K562 (cell line): ENCODE data around the gene RALGPS1. TPM values are rescaled to one million over a fixed set of nuclear protein-coding genes. Genes with fewer than 3 reads are reported as not detected.
A peak's percentile ranks its signal among the peaks of the same experiment; 100 is the strongest.

Experiments
- ATAC-seq: fragments of 200-7000 bp; cut with Tn5 transposase; 3 replicates; pipeline ENCODE4 v1.9.1; 2020; ENCODE audit warnings: moderate library complexity
- BruUV-seq: library from RNA; stranded (reverse); fragments of 400-500 nt; replicated peaks from 2 replicates; lab custom pipeline; 2021; lab: Mats Ljungman, UMichigan
- CTCF ChIA-PET: fragments of 300-600 bp; formaldehyde crosslinking; extraction: SDS; loops from one replicate; lab custom pipeline; 2021; ENCODE audit warnings: low intra/inter-chr PET ratio; lab: Yijun Ruan, JAX
- POLR2A ChIA-PET: fragments of 300-600, 350-650 bp; sonication (Branson Sonifier 250); formaldehyde crosslinking; extraction: SDS; loops from one replicate; lab custom pipeline; 2021; ENCODE audit warnings: antibody characterized with exemption, inconsistent platforms; lab: Yijun Ruan, JAX
- DNase-seq, 4 experiments: peaks; one replicate each; pipeline versions ENCODE4 v3.0.0 to v3.0.0-alpha.2; 2011 to 2018; ENCODE audit warnings: low spot score in 3 of 4, mixed read lengths in 3 of 4; ENCODE audit errors: extremely low read depth in 1 of 4
- FAIRE-seq: peaks from 2 replicates; lab custom pipeline; 2011; peaks lifted over from hg19 to GRCh38; lab: Jason Lieb, UNC
- H2AFZ ChIP-seq: 2 replicates; pipeline ENCODE4 v1.6.0; 2011; ENCODE audit warnings: low read depth, low read length, control low read depth, inconsistent platforms
- H3K27ac ChIP-seq: fragments of 200-600 bp; 3 replicates; pipeline ENCODE4 v1.8.0; 2011; ENCODE audit warnings: low read depth, mild to moderate bottlenecking, control low read depth, inconsistent platforms, low read length, moderate library complexity, mixed read lengths; ENCODE audit errors: extremely low read depth
- H3K27me3 ChIP-seq, 2 experiments: fragments of 300-600 bp in 1 of 2; 2 replicates in 1 of 2; 3 replicates in 1 of 2; pipeline versions ENCODE4 v1.6.0 to v1.8.0; 2011; ENCODE audit warnings: inconsistent platforms in 2 of 2, low read length in 2 of 2, mild to moderate bottlenecking in 1 of 2, mixed read lengths in 1 of 2, moderate library complexity in 1 of 2; ENCODE audit not compliant: control insufficient read depth in 2 of 2, insufficient read depth in 2 of 2
- H3K36me3 ChIP-seq: fragments of 300-600 bp; 3 replicates; pipeline ENCODE4 v1.8.0; 2011; ENCODE audit warnings: mild to moderate bottlenecking, low read length, inconsistent platforms; ENCODE audit not compliant: control insufficient read depth, insufficient read depth
- H3K4me1 ChIP-seq, 2 experiments: fragments of 200-600 bp in 1 of 2; replicated peaks in 1 of 2; 2 replicates in 1 of 2; 3 replicates in 1 of 2; pipeline versions ENCODE4 v1.5.1 to v1.8.0; 2011; ENCODE audit warnings: inconsistent platforms in 2 of 2, low read length in 2 of 2, mild to moderate bottlenecking in 1 of 2, mixed read lengths in 1 of 2, moderate library complexity in 1 of 2; ENCODE audit not compliant: control insufficient read depth in 2 of 2, insufficient read depth in 2 of 2
- H3K4me2 ChIP-seq: 2 replicates; pipeline ENCODE4 v1.6.1; 2011; ENCODE audit warnings: low read length, control low read depth, inconsistent platforms, mixed read lengths; ENCODE audit not compliant: insufficient read depth
- H3K4me3 ChIP-seq: fragments of 200-600 bp; sonication (generic), shearing (Covaris generic); 2 replicates; pipeline ENCODE4 v1.5.1; 2016; ENCODE audit warnings: control low read depth, inconsistent platforms
- H3K79me2 ChIP-seq: fragments of 200-600 bp; 3 replicates; pipeline ENCODE4 v1.8.0; 2011; ENCODE audit warnings: low read length, inconsistent platforms; ENCODE audit not compliant: control insufficient read depth, insufficient read depth
- H3K9ac ChIP-seq, 2 experiments: 2 replicates each; pipeline versions ENCODE4 v1.6.0 to v1.6.1; 2011; ENCODE audit warnings: low read depth in 2 of 2, low read length in 2 of 2, control low read depth in 1 of 2, inconsistent platforms in 1 of 2, mild to moderate bottlenecking in 1 of 2, mixed read lengths in 1 of 2; ENCODE audit not compliant: insufficient read depth in 1 of 2
- H3K9me1 ChIP-seq: one replicate; pipeline ENCODE4 v1.6.0; 2011; ENCODE audit warnings: inconsistent platforms, mild to moderate bottlenecking, low read length, moderate library complexity; ENCODE audit not compliant: control insufficient read depth, insufficient read depth
- H3K9me3 ChIP-seq: replicated peaks from 2 replicates; pipeline ENCODE4 v1.5.1; 2011; ENCODE audit warnings: low read depth, low read length, inconsistent platforms; ENCODE audit not compliant: control insufficient read depth, insufficient read depth
- H4K20me1 ChIP-seq: replicated peaks from 2 replicates; pipeline ENCODE4 v1.6.1; 2011; ENCODE audit warnings: low read length, inconsistent platforms, mixed read lengths; ENCODE audit not compliant: control insufficient read depth, insufficient read depth
- CEBPB ChIP-seq: fragments of 450-650 bp; IDR thresholded peaks from 2 replicates; pipeline ENCODE4 v1.6.1; 2016; ENCODE audit warnings: missing genetic modification characterization, missing compliant biosample characterization
- CEBPG ChIP-seq, 3 experiments: fragments of 200-800 bp in 1 of 3; sonication (Bioruptor generic) in 1 of 3; sonication (generic) in 1 of 3; formaldehyde crosslinking in 1 of 3; IDR thresholded peaks in 2 of 3; conservative IDR thresholded peaks in 1 of 3; 2 replicates each; pipeline versions ENCODE4 v1.6.1 to v1.8.0; 2016 to 2022; ENCODE audit warnings: missing compliant biosample characterization in 2 of 3, missing genetic modification characterization in 2 of 3, mild to moderate bottlenecking in 1 of 3, missing genetic modification reagents in 1 of 3
- WGBS: fragments of 100-300 bp; shearing (Covaris generic); methylation state at CpG from one replicate; pipeline ENCODE4 v1.1.6; 2016; ENCODE audit warnings: low coverage, mixed read lengths; ENCODE audit not compliant: insufficient coverage; ENCODE audit errors: missing lambda C conversion rate; 5-methylcytosine and 5-hydroxymethylcytosine counted together
- in situ Hi-C: fragments of 300-500 bp; cut with MboI; formaldehyde crosslinking; loops from 4 replicates; pipeline ENCODE4 v1.15.0; 2018; ENCODE audit warnings: inconsistent platforms, mixed read lengths
- intact Hi-C: fragments of 100-400 bp; cut with micrococcal nuclease; formaldehyde crosslinking; loops from 2 replicates; pipeline ENCODE4 v1.14.2; 2022
- polyA plus RNA-seq, 8 experiments: library from polyadenylated mRNA; depleted of rRNA in 4 of 8; stranded (reverse) in 5 of 8; unstranded in 3 of 8; fragments of >200 nt; fragmentation: Nextera tagmentation in 2 of 8; fragmentation: Illumina TruSeq in 1 of 8; extraction: Ambion mirVana in 2 of 8; extraction: Trizol in 1 of 8; gene quantifications; 2 replicates each; pipeline versions ENCODE4 v1.2.1 to v1.2.3, GENCODE V29; 2011 to 2014; ENCODE audit warnings: inconsistent platforms in 1 of 8, missing spikeins in 1 of 8
- total RNA-seq, 7 experiments: library from RNA; depleted of rRNA in 6 of 7; stranded (reverse); fragments of >200 nt in 6 of 7; fragmentation: Illumina TruSeq in 2 of 7; extraction: Trizol in 2 of 7; gene quantifications; 2 replicates each; pipeline versions ENCODE4 v1.2.1 to v1.2.3, GENCODE V29; 2011 to 2021; ENCODE audit warnings: low replicate concordance in 1 of 7
- TF ChIP-seq, protein P1 (sequence below): fragments of 250-450 bp; sonication (Bioruptor Pico); IDR thresholded peaks from 2 replicates; pipeline ENCODE4 v1.5.0; 2022; ENCODE audit warnings: mild to moderate bottlenecking

RALGPS1 gene
- total and polyA plus RNA-seq, 9 of the 15 experiments (the other 6 are each of a cell fraction or from before 2014, with no cell fraction given) = 0.04 to 2.6 (median 1.5) TPM

DNA sequence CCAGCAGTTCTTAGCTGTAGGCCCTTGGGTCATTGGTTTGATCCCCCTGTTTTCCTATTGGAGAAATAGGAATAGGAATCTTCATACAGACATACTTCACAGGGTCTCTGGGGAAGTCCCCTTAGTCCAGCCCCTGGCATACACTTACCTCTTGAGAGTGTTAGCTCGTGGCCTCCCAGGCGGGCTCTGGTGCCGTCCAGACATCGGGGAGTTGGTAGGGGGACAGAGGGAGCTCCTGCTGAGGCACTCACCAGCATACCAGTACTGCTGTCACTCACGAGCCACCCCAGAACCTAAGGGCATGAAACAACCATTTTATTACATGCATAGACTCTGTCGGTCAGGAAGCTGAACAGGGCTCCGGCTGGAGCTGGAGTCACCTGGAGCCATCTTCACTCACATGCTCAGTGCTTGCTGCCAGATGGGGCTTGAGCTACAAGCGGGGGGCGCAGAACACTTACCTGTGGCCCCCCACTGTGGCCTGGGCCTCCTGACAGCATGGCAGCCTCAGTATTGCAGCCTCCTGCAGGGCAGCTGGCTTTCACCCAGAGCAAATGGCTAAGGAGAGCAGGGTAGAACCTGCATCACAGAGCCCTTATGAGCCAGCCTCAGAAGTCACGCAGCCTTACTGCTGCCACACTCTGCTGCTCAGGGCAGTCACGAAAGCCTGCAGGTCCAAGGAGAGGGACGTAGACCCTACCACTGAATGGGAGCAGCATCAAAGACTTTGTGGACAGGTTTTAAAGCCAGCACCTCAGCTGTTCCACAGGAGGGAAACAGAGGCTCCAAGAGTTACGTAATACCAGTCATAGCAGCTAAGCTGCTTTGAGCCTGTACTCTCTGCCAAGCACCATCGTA lies 266.1 kb downstream of the RALGPS1 start:
- Histone ChIP-seq H3K9ac (0 out of 4 replicates have a peak overlapping the region, but pooled peaks of 1 of the 2 experiments have one; percentile 40), H3K4me2 (no peak overlapping the region), H3K9me3 (no peaks in the 10 kb centered on the region), H3K27me3 (peaks cover 0 to 6% of the 10 kb centered on the region in 2 experiments; a peak in 1 of 5 replicates), H4K20me1 (no peaks in the 10 kb centered on the region; the same call in 1 of the 2 replicates), H3K36me3 (no peaks in the 10 kb centered on the region), H3K4me1 (peaks cover 5% of the 10 kb centered on the region in 2 experiments; a peak in 2 of 5 replicates), H2AFZ (no peak overlapping the region), H3K9me1 (no peaks in the 10 kb centered on the region), H3K27ac (no peak overlapping the region), H3K79me2 (no peaks in the 10 kb centered on the region), H3K4me3 (no peak overlapping the region)
- ChIA-PET CTCF (no interaction called here), POLR2A (interaction anchor here (0.6 to 1.4 kb wide), 4 partner anchors 9 to 18 kb away, joined by 3 to 4 read pairs (median 3); no protein-coding TSS in a partner anchor)
- no peak for DNase-seq
- intact Hi-C loops = loop anchor here (10.0 kb wide), 1 partner anchor 64 kb away; no protein-coding TSS in a partner anchor
- FAIRE-seq = no peak
- no peak for ATAC-seq
- TF ChIP-seq CEBPG (CRISPR knock-in tag; IDR thresholded peaks at IDR 0.05) (no peak), CEBPG (tag; conservative IDR thresholded peaks at IDR 0.05 in 1 of 2, IDR thresholded peaks at IDR 0.05 in 1 of 2) (peak in 1 of 2 experiments; percentile 74; a peak in 3 of 4 replicates), CEBPB (tag) (peak; percentile 83)
- TF ChIP-seq, protein P1, sequence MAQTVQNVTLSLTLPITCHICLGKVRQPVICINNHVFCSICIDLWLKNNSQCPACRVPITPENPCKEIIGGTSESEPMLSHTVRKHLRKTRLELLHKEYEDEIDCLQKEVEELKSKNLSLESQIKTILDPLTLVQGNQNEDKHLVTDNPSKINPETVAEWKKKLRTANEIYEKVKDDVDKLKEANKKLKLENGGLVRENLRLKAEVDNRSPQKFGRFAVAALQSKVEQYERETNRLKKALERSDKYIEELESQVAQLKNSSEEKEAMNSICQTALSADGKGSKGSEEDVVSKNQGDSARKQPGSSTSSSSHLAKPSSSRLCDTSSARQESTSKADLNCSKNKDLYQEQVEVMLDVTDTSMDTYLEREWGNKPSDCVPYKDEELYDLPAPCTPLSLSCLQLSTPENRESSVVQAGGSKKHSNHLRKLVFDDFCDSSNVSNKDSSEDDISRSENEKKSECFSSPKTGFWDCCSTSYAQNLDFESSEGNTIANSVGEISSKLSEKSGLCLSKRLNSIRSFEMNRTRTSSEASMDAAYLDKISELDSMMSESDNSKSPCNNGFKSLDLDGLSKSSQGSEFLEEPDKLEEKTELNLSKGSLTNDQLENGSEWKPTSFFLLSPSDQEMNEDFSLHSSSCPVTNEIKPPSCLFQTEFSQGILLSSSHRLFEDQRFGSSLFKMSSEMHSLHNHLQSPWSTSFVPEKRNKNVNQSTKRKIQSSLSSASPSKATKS (CRISPR knock-in tag) = no peak
- in situ Hi-C loops = no loop called here
- no TSS peak for BruUV-seq
- WGBS = 41% methylated on average over 13 of the region's 14 CpGs
